AG09309 (cell line): ENCODE data around the gene SLC26A1.

Experiments
- DNase-seq: peaks from one replicate; pipeline ENCODE4 v3.0.0-alpha.2; 2010; ENCODE audit warnings: low read depth
- H3K4me3 ChIP-seq: 2 replicates; pipeline ENCODE4 v1.5.1; 2011; ENCODE audit warnings: mild to moderate bottlenecking, low read depth, low read length, moderate library complexity; ENCODE audit not compliant: control insufficient read depth
- CTCF ChIP-seq: IDR thresholded peaks from 2 replicates; pipeline ENCODE4 v1.5.1; 2011; ENCODE audit warnings: mild to moderate bottlenecking, low read depth, low read length, inconsistent platforms; ENCODE audit not compliant: insufficient read depth, control insufficient read depth; ENCODE audit errors: missing control alignments

The SLC26A1 gene

GRCh38 chr4:1013225-1014073 lies 20.2 kb upstream of the SLC26A1 start:
- H3K4me3 ChIP-seq: no peak overlapping the region
- no peak for TF ChIP-seq CTCF
- DNase-seq: no peak

GRCh38 chr4:1012034-1012739 lies 19.0 kb upstream of the SLC26A1 start:
- no peak for TF ChIP-seq CTCF
- no peak for DNase-seq

GRCh38 chr4:1011666-1012033 lies 18.4 kb upstream of the SLC26A1 start:
- peak overlapping the region; percentile 53 for H3K4me3 ChIP-seq
- no peak for DNase-seq
- TF ChIP-seq CTCF: no peak

More at GRCh38 chr4:1012034-1012739, 19.0 kb upstream of the SLC26A1 start:
- peak overlapping the region; percentile 53 for H3K4me3 ChIP-seq

- no peak for TF ChIP-seq CTCF
- H3K4me3 ChIP-seq: peak within 1 kb of the TSS; percentile 53
- peak; percentile 31 for DNase-seq
These were observed 17.9 kb upstream of the SLC26A1 start, which contains the start of gene FGFRL1 for GRCh38 chr4:1011022-1011665. FGFRL1 (plus strand) TSS chr4:1011626; CDS start chr4:1012486, 860 bp downstream.

- peak; percentile 41 for DNase-seq
- peak overlapping the region; percentile 33 for H3K4me3 ChIP-seq
- TF ChIP-seq CTCF: no peak
These were observed 17.3 kb upstream of the SLC26A1 start for GRCh38 chr4:1010395-1011021.
